ENCODE data around the gene KCNH1.

The KCNH1 gene

DNA sequence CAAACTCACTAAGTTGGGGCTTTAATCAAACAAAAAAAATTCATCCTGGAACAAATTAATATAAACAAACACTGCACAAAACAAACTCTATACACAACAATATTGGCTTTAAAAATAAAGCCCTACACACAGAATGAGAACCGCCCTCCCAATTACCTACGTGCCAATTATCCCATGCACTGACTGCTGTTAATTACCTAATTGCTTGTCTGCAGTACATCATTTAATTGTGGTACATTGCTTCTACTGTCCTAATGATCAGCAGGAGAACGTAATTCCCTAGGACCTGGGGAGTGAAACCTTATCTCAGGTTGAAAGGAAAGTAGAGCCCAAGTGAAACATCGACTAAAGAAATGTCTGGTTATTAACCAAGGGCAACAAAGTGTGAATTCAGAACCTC lies 364.5 kb downstream of the KCNH1 start:
- no peak for DNase-seq (ENCODE audit: low read depth in 3 of 3, low spot score in 1 of 3)

DNA sequence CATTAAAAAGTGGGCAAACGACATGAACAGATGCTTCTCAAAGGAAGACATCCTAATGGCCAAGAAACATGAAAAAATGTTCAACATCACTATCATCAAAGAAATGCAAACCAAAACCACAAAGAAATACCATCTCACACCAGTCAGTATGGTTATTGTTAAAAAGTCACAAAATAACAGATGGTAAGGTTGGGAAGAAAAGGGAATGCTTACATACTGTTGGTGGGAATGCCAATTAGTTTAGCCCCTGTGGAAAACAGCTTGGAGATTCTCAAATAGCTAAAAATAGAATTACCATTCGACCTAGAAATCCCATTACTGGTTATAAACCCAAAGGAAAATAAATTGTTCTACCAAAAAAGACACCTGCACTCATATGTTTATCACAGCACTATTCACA lies 369.4 kb downstream of the KCNH1 start:
- no peak for DNase-seq (ENCODE audit: low read depth in 3 of 3, low spot score in 1 of 3)

DNA sequence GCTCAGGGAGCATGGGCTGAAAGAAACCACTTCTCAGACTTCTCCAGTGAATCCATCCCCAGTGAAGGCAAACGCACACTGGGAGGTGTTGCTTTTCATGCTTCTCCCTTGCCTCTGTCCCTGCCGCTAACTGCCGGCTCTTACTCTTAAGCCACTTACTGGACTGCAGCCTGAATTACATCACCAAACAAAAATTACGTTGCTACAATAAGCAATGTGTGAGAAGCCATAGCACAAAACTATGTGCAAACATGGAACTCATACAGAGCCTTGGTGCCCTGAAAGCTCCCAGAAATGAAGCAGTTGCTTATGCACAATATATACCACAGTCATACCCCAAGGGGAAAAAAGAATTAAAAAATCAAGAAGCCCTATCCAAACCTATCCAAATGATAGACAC lies 375.2 kb downstream of the KCNH1 start:
- DNase-seq (ENCODE audit: low read depth in 3 of 3, low spot score in 1 of 3), result no peak

DNA sequence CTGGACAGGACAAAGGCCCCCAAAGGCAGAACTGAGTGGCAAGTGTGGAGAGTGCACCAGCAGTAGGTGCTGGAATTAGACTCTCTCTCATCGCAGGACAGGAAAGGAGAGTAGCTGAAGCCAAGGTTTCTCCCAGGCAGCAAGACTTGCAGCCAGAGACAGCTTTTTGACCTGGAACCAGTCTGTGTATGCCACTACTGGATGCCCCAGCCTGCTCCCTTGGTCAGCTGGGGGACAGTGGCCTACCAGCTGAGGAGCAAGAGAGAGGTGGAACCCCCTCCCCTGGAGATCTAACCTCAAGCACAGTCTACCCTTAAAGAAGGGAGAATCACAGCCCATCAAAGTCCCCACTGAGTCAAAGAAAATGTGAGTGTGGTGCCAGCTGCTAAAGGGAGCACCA lies 375.7 kb downstream of the KCNH1 start:
- DNase-seq (ENCODE audit: low read depth in 3 of 3, low spot score in 1 of 3), result no peak

DNA sequence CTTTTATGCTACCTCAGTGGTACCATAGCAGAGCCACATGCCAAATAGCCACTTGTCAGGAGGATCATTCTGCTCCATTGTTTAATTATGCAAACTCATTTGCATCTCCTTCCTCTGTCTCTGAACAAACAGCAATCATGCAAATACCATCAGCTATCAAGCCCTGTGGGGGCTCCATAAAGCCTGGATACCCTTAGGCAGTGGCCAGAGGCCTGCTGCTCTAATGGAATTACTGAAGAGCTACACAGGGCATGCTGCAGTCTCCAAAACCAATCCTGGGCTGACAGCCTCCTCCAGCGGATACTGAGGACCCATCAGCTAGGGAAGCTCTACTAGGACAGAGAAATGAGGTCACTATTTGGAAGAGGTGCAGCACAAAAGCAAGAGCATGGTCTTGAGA lies 376.3 kb downstream of the KCNH1 start:
- DNase-seq (ENCODE audit: low read depth in 3 of 3, low spot score in 1 of 3), result no peak

DNA sequence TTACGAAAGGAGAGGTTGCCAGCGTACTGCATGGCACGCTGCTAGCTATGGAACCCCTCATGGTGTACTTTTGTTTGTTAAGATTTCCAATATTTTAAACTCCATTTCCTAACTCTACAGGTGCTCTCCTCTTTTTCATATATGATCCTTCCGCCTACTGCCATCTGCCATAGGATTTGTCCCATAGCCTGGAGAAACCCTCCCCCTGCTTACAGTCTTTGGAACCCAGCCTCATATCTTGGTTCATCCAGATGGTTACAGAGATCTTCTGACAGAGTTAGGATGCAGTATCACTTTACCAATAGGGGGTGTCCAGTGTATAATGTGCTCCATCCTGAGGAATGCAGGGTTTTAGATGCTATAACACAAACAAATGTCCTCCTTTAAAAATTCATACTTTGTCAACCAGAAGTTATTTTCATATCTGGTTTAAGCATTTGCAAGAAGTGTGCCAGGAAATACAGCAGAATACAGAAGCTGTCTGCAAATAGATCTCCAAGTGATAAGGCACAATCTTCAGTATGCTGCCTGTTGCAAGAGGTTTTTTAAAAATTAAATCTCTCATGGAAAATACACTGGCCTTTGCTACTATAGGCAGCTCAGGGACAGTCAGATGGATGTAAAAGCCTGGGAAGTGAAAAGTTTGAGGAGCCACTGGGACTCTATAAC lies 377.8 kb downstream of the KCNH1 start:
- DNase-seq (ENCODE audit: low read depth in 3 of 3, low spot score in 1 of 3), result no peak

DNA sequence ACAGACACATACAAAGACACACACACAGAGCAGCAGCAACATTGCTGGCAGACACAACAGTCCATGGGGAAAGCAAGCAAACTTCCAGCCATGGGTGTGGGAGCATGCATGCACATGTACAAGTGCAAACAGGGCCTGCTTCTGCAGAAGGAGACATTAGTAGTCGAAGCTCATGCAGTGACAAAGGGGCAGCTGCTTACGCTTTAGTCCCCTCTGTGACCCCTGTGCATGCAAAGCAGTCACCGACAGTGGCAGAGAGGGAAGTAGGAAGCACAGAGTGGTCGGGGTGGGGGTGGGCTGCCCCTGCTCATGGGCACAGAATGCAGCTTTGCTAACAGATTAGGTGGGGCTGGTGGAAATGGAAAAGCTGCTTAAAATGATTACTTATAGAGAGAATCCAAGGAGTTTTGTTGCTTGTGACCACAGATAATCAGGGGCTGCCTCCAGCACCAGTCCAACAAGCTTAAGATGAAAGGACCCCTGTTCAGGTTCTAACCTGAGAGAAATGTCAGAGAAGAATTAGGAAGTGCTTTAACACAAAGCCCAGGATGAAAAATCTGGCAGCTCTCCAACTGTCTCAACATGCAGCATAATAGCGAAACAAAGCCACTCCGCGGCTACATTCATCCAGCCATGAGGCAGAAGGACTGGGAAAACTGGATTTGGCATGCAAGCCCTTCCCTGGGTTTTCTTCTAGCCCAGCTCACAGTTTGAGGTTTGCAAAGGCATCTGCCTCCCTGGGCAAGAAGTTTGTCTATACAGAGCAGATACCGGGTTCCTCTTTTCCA lies 378.9 kb downstream of the KCNH1 start:
- no peak for DNase-seq (ENCODE audit: low read depth in 3 of 3, low spot score in 1 of 3)

DNA sequence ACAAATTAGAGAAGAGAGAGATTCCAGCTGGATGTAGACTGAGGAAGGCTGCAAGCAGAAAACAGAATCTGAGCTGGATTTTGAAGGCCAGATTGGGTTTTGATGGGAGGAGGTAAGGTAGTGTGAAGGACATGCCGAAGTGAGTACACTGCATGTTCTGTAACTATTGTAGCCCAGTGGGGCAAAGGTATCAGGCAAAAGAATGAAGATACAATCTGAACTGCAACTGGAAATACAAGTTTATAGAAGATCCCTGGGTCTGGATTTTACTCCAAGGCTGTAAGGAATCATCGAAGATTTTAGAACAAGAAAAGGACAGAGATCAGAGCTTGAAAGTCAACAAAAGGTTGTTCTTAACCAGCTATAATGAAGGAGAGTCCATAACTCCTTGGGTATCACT lies 382.0 kb downstream of the KCNH1 start:
- no peak for DNase-seq (ENCODE audit: low read depth in 3 of 3, low spot score in 1 of 3)

DNA sequence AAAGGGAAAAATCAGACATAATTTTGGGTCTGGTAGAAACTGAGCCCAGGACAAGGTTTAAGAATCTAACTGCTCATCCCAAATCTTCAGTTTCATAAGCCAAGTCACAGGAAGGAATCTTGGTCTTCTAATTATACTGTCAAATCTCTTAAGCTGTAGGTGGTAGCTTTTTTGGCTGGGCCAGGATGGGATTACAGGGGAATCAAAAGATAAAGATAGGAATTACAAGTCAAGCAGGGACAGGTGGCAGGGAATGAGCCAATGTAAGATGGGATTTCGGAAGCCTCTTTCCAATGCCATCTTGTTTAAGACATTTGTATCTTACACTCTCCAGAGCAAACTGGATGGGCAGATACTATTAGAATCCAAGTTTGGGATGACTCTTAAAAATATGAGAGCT lies 383.5 kb downstream of the KCNH1 start:
- DNase-seq (ENCODE audit: low read depth in 3 of 3, low spot score in 1 of 3), result no peak

DNA sequence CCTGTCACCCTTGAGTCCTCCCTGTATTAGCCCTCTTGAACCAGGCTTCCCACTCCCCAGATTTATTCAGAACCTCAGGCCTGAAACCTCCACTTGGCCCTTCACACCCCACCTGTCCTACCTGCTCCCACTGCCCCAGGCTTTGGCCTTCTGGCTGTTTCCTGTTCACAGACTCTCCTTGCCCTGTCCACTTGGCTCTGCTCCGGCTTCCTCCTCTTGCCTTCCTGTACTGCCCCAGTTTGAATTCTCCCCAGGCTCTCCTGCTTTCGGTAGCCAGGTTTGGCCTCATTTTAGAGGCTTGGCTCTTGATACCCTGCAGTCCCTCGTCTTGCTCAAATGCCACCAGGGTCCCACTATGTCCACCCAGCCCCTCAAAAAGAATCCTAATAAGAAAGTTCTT lies 385.2 kb downstream of the KCNH1 start:
- DNase-seq (ENCODE audit: low read depth in 3 of 3, low spot score in 1 of 3), result no peak

DNA sequence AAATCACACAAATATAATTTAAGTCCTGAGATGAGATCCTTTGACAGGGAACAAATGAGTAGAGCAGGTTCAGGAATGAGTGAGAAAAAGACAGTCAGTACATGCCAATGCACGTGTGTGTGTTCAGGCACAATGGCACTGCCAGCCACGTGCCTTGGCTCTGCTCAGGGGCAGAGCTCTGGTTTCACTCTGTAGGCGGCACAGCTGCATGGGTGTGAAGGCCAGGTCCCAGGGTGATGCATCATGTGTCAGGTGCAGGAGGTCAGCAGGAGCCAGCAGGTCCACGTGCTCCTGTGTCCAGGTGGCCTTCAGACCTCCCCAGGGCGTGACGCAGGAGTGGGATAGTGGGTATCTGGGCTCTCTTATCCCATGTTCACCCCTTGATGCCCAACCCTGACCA lies 386.1 kb downstream of the KCNH1 start:
- no peak for DNase-seq (ENCODE audit: low read depth in 3 of 3, low spot score in 1 of 3)

DNA sequence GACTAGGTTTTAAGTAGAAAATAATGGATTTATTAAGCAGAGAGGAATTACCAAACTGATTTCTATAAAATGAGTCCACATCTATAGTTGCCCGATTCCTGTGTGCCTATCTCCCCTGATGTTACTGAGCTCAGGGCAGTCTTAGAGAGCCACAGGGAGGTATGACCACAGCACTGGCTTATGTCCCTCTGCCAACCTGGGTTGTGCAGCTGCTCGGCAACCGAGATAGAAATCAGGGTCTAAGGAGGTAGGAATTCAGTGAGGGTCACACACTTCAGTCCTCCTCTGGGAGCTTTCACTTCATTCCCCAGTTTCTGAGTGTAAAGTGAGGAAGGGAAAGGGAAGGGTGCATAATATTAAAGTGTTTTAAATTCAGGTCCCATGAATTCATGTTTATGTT lies 386.8 kb downstream of the KCNH1 start:
- DNase-seq (ENCODE audit: low read depth in 3 of 3, low spot score in 1 of 3), result no peak

DNA sequence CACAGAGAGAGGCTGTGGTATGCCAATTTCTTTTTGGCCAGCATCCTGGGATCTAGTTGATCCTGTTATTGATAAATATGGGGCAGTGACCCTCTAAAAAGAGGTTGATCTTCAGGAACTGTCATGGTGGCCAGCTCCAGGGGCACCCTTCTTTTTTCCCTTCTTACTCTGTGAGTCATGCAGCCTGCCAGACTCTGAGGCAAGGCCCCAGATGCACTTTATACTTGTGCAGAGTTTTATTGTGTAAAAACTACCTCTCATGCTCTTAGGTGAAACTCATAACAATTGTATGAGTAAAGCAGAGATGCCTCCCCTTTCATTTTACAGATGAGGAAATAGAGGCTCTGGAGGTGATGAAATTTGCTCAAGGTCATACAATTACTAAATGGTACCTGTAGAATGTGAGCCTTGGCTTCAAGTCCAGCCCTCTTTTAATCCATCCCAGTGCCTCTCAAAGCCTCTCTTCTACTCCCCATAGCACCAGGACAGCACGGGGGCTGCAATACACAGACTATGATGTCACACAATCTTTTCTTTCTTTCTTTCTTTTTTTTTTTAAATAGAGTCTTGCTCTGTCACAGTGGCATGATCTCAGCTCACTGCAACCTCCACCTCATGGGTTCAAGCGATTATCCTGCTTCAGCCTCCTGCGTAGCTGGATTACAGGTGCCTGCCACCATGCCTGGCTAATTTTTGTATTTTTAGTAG lies 387.8 kb downstream of the KCNH1 start:
- DNase-seq (ENCODE audit: low read depth in 3 of 3, low spot score in 1 of 3), result no peak

DNA sequence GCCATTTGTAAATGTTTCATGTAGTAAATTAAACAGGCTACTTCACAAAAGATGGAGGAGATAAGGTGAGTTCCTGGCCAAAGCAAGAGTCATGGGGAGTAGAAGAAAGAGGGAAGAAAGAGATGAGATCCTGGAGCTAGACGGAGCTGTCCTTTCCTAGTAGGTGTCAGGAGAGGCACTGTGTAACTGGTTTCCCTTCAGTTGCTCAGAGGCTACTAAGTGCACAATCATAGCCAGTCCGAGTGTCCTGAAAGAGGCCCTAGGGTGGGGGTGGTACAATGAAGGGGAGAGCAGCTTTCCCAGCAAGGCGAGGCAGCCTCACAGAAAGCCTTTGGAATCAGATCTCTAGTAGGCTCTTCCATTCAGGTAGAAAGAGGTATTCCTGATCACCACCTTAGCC lies 390.9 kb downstream of the KCNH1 start:
- no peak for DNase-seq (ENCODE audit: low read depth in 3 of 3, low spot score in 1 of 3)

DNA sequence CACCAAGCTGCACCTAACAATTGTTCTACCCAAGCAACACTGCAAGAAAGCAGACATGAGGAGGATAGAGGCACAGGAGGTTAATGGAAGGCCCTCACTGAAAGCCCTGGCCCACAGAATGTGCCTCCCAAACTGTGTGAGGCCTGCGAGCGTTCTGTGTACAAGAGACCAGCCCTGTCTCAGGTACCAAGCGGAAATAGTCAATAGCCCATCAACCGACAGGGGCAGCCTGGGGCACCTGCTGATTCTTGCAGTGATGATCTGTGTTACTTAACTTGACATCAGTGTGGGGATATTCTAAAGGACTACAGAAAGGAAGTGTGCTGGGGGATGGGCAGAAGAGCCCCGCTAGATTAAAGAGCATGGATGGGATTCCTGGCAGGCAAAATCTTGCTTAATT lies 392.4 kb downstream of the KCNH1 start:
- no peak for DNase-seq (ENCODE audit: low read depth in 3 of 3, low spot score in 1 of 3)

DNA sequence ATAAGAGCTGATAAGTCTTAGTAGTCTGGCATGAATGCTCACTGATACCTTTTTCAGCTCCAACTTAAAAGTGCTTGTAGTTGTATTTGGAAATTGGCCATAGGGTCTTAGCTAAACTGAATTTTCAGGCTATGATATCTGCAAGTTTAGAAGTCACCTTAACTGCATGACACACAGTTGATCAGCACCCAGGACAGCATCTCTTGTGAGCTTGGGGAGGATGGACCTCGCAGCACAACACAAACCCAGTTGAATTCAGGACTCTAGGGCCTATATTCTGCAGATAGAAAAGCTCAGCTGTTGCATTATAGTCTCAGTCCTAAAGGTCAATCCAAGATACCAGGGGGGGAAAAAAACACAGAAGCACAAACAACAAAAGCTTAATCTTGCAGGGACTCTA lies 394.3 kb downstream of the KCNH1 start:
- no peak for DNase-seq (ENCODE audit: low read depth in 3 of 3, low spot score in 1 of 3)

DNA sequence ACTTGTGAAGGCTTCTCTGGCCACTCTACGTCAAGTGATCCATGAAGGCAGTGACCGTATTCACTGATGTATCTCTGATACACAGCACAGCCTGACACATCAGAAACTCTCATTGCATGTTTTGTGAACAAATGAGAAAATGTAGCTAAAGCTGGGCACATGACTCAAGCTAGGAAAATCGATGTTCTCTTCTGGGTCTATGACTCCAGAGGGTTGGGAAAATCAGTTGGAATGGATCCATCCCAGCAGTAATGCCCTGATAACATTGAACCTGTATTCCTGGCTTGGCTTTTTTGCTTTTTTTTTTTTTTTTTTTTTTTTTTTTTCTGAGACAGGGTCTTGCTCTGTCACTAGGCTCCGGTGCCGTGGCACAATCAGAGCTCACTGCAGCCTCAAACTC lies 395.7 kb downstream of the KCNH1 start:
- DNase-seq (ENCODE audit: low read depth in 3 of 3, low spot score in 1 of 3), result no peak

DNA sequence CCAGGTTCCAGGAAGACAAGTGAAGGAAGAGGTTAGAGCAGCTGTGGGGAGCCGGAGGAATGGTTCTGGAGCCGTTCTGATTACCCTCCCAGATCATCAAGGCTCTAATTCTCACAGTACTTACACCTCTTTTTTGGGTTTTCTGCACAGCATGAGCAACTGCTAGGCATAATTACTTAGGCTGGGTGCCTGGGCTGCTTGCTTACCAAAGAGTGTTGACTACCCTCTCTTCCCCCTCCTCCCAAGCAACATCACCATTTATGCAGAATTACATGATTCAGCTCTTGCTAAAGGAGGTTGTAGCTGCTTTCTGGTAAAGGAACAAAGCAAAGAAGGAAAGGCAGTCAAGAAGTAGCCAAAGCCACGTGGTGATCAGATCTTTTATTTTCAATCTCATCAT lies 397.2 kb downstream of the KCNH1 start:
- DNase-seq (ENCODE audit: low read depth in 3 of 3, low spot score in 1 of 3), result no peak

DNA sequence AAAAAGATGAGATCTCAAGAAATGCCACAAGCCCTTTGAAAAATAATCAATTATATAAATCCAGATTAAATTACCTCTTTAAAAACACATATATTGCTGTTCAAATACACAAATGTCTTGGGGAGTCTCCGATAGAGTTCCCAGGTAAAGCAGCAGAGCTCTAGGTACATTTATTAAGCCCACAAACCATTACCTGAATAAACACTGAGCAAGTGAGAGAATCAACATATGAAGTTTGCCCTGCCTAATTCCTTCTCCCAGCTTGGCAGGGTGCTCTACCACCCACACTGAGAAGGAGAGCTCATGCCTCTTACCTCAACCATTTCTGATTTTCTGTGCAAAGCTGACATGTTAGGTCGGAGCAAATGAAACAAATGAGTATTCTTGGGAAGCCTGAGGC lies 402.4 kb downstream of the KCNH1 start:
- no peak for DNase-seq (ENCODE audit: low read depth in 3 of 3, low spot score in 1 of 3)

DNA sequence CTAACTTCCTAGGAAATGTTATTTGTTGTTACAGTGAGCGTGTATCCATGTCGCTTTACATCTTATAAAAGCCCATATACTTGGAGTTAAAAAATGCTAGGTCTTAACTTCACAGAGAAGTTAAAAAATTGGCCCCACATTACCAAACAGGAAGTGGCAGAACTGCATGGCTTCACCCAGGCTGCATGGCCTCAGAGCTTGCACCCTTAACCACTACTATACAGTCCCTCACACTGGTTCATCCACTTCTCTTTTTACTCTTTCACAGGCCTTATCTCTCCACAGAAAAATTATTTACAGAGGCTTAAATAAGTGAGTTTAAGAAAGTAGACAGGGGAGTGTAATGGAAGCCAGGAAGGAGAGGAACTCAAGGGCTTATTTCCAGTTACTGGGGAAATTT lies 402.8 kb downstream of the KCNH1 start:
- DNase-seq (ENCODE audit: low read depth in 3 of 3, low spot score in 1 of 3), result no peak

DNA sequence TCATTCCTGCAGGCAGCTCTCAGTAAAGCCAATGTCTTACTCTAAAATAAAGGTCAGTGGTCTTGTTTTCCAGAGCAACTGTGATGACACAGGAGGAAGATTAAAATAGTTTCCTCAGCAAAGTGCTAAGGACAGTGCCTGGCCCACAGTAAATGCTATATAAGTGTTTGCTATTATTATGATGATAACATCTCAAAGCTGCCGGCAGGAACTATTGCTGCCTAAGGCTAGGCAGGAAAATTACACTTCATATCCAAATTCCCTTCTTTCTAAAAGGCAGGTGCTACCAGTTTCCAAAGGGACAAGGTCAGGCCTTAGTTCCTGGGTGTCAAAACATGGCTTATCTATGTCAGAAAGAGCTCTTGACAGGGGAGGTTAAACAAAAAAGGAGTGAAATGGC lies 403.9 kb downstream of the KCNH1 start:
- DNase-seq (ENCODE audit: low read depth in 3 of 3, low spot score in 1 of 3), result no peak

DNA sequence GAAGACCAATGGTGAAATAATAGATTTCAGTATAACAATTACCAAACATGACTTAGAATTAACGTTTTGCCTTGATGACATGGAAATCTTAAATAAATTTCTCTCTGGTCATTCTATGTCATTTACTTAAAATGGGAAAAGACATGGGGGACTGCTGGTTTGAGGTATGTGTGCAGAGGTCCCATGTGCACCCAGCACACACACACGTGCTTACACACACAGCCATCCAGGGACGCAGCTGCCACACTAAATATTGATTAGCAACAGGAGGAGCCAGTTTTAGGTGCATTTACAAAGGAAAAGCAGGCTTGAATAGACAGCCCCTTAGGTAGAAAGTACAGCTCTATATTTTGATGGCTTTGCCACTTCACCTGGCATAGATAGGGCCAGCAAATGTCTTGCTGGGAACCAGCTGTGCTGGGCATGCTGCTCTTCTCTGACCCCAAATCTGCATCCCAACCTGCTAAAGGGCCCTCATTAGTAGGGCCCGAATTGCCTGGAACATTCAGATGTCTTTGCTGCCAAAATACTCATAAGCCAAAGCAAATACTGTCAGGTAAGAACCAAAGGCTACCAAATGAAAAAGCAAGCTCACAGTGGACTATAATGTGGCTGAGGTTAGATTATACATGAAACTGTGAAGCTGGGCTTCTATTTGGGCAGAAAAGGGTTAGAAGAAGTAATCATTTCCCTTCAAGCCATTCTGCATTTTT lies 405.4 kb downstream of the KCNH1 start:
- DNase-seq (ENCODE audit: low read depth in 3 of 3, low spot score in 1 of 3), result no peak
